ENCODE data around the gene HTT.

HTT gene

GRCh38 chr4:3205995-3206394, 131.5 kb downstream of the HTT start:
- DNase-seq, result no peak

GRCh38 chr4:3206439-3207100, 132.1 kb downstream of the HTT start:
- no peak for DNase-seq

- no peak for DNase-seq
These were observed 133.1 kb downstream of the HTT start for GRCh38 chr4:3207531-3208037.

GRCh38 chr4:3208826-3209225, 134.3 kb downstream of the HTT start:
- DNase-seq, result no peak

- DNase-seq, result no peak
These were observed 135.3 kb downstream of the HTT start for GRCh38 chr4:3209551-3210325.

GRCh38 chr4:3210467-3210866, 136.0 kb downstream of the HTT start:
- no peak for DNase-seq

GRCh38 chr4:3211866-3212265, 137.4 kb downstream of the HTT start:
- DNase-seq, result no peak

GRCh38 chr4:3212391-3213105, 138.1 kb downstream of the HTT start:
- no peak for DNase-seq

- no peak for DNase-seq
These were observed 138.6 kb downstream of the HTT start for GRCh38 chr4:3213106-3213425.

GRCh38 chr4:3213661-3214250, 139.3 kb downstream of the HTT start:
- DNase-seq, result no peak

GRCh38 chr4:3215256-3215655, 140.8 kb downstream of the HTT start:
- no peak for DNase-seq

- DNase-seq, result no peak
These were observed 141.3 kb downstream of the HTT start for GRCh38 chr4:3215733-3216132.

- no peak for DNase-seq
These were observed 142.8 kb downstream of the HTT start for GRCh38 chr4:3217266-3217665.

GRCh38 chr4:3217771-3218170, 143.3 kb downstream of the HTT start:
- DNase-seq, result no peak

GRCh38 chr4:3218824-3219760, 144.6 kb downstream of the HTT start:
- no peak for DNase-seq

- DNase-seq, result no peak
These were observed 145.4 kb downstream of the HTT start for GRCh38 chr4:3219761-3220475.

GRCh38 chr4:3220476-3221183, 146.1 kb downstream of the HTT start:
- DNase-seq, result no peak

- no peak for DNase-seq
These were observed 146.7 kb downstream of the HTT start for GRCh38 chr4:3221184-3221494.

- no peak for DNase-seq
These were observed 147.5 kb downstream of the HTT start for GRCh38 chr4:3221996-3222395.

- DNase-seq, result no peak
These were observed 148.9 kb downstream of the HTT start for GRCh38 chr4:3223346-3223745.

Measured in NCI-H1436 (cell line).